ENCODE data around the gene LRCH1.
A peak's percentile ranks its signal among the peaks of the same experiment; 100 is the strongest.

Gene LRCH1

DNA sequence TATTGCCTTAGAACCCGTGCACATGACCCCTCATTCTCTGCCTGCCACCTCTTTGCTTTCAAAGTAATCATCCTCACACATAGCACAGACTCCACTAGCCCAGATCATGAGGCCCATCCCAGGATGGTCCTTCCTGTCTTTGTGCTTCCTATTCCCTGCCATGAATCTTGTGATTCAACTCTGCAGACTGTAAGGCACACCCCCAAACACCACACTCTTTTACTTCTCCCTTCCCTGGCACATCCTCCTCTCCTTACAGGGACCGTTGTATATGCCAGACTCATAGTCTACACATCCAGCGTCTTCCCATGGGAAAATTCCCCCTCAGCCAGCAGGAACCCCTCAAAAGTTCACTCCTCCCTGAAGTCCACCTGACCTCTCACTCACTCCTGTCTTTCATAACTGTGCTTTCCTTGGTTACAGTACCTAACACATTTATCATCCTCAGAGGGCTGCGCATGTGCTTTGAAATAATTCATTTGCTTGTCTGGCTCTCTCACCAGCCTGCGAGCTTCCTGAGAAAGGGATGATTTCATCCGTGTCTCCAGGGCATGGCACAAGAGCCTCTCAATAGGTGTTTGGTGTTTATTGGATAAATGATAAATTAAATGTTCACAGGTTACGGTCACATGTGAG is 26.8 kb upstream of the LRCH1 start:
- no peak overlapping the region for H3K9ac ChIP-seq (ENCODE audit: low read depth, low read length)
- ATAC-seq (ENCODE audit: insufficient read depth, low read depth): 0 out of 3 replicates have a peak, but pooled peaks have one; percentile 13
- no peak for TF ChIP-seq EZH2 (IDR thresholded peaks at IDR 0.05; ENCODE audit: borderline replicate concordance, low read depth, low read length, severe bottlenecking)
- no peaks in the 10 kb centered on the region for H4K20me1 ChIP-seq (ENCODE audit: insufficient read depth, low read length)
- H3K9me3 ChIP-seq (ENCODE audit: insufficient read depth, low read length, severe bottlenecking): peaks cover 4% of the 10 kb centered on the region
- peaks cover 7% of the 10 kb centered on the region for H3K4me1 ChIP-seq (ENCODE audit: insufficient read depth, low read length)
- no peak overlapping the region for H2AFZ ChIP-seq (ENCODE audit: low read depth, low read length)
- H3K27ac ChIP-seq (ENCODE audit: low read length): no peak overlapping the region
- no peak for DNase-seq
- H3K4me2 ChIP-seq (ENCODE audit: insufficient read depth, low read length): no peak overlapping the region
- no peaks in the 10 kb centered on the region for H3K79me2 ChIP-seq (ENCODE audit: insufficient read depth, low read length)
- no peaks in the 10 kb centered on the region for H3K27me3 ChIP-seq (ENCODE audit: insufficient read depth, low read length, poor library complexity)
- no peaks in the 10 kb centered on the region for H3K36me3 ChIP-seq (ENCODE audit: insufficient read depth, low read length)
- H3K4me3 ChIP-seq (ENCODE audit: low read depth in 1 of 2, low read length in 2 of 2): no peak overlapping the region

DNA sequence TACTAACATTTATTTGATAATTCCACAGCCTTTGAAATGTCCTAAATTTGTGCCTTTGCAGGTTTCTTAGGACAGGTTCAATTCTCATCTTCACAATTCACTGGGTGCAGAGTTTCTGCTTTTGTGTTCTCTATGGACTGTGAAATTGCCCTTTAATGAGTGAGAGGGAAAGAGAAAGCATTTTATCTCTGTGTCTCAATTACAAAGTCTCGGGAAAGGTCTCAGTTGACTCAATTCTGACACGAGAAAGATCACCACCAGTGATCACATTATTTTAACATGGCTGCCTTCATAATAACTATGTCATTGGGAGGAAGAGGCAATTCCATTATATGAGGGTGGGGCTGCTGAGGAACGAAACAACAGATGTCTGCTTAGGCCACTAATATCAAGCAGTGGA is 26.2 kb upstream of the LRCH1 start:
- H3K4me3 ChIP-seq (ENCODE audit: low read depth in 1 of 2, low read length in 2 of 2): no peak overlapping the region
- no peak for ATAC-seq (ENCODE audit: insufficient read depth, low read depth)
- no peaks in the 10 kb centered on the region for H3K79me2 ChIP-seq (ENCODE audit: insufficient read depth, low read length)
- TF ChIP-seq, protein P1, sequence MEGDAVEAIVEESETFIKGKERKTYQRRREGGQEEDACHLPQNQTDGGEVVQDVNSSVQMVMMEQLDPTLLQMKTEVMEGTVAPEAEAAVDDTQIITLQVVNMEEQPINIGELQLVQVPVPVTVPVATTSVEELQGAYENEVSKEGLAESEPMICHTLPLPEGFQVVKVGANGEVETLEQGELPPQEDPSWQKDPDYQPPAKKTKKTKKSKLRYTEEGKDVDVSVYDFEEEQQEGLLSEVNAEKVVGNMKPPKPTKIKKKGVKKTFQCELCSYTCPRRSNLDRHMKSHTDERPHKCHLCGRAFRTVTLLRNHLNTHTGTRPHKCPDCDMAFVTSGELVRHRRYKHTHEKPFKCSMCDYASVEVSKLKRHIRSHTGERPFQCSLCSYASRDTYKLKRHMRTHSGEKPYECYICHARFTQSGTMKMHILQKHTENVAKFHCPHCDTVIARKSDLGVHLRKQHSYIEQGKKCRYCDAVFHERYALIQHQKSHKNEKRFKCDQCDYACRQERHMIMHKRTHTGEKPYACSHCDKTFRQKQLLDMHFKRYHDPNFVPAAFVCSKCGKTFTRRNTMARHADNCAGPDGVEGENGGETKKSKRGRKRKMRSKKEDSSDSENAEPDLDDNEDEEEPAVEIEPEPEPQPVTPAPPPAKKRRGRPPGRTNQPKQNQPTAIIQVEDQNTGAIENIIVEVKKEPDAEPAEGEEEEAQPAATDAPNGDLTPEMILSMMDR (IDR thresholded peaks at IDR 0.05; ENCODE audit: borderline replicate concordance, extremely low read depth, low read length, poor library complexity, severe bottlenecking): no peak
- TF ChIP-seq EZH2 (IDR thresholded peaks at IDR 0.05; ENCODE audit: borderline replicate concordance, low read depth, low read length, severe bottlenecking): no peak
- H3K4me2 ChIP-seq (ENCODE audit: insufficient read depth, low read length): no peak overlapping the region
- H3K9me3 ChIP-seq (ENCODE audit: insufficient read depth, low read length, severe bottlenecking): no peaks in the 10 kb centered on the region
- no peaks in the 10 kb centered on the region for H3K27me3 ChIP-seq (ENCODE audit: insufficient read depth, low read length, poor library complexity)
- H2AFZ ChIP-seq (ENCODE audit: low read depth, low read length): no peak overlapping the region
- DNase-seq: no peak
- no peak overlapping the region for H3K9ac ChIP-seq (ENCODE audit: low read depth, low read length)
- no peaks in the 10 kb centered on the region for H3K36me3 ChIP-seq (ENCODE audit: insufficient read depth, low read length)
- no peak overlapping the region for H3K27ac ChIP-seq (ENCODE audit: low read length)
- H3K4me1 ChIP-seq (ENCODE audit: insufficient read depth, low read length): peaks cover 9% of the 10 kb centered on the region
- no peaks in the 10 kb centered on the region for H4K20me1 ChIP-seq (ENCODE audit: insufficient read depth, low read length)

DNA sequence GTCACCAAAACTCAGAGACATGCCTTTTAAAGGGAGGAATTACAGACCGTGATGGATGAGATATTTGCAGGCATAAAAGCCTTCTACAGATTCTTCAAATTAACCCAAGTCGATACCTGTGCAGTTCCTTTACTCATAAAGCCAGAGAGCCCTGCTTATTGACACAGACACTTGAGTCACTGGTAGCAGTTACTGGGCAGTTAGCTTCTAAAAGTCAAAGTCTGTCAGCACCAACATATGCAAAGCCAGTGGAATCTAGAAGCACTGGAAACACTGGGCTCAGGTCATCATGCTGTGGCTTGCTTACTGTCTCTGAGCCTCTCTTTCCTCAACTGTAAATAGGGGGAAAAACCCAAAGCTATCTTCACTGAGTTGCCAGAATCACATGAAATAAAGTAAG is 25.7 kb upstream of the LRCH1 start:
- no peaks in the 10 kb centered on the region for H3K27me3 ChIP-seq (ENCODE audit: insufficient read depth, low read length, poor library complexity)
- DNase-seq (no peak), ATAC-seq (ENCODE audit: insufficient read depth, low read depth) (no peak)
- no peak overlapping the region for H3K4me3 ChIP-seq (ENCODE audit: low read depth in 1 of 2, low read length in 2 of 2)
- H3K4me1 ChIP-seq (ENCODE audit: insufficient read depth, low read length): peaks cover 12% of the 10 kb centered on the region
- H2AFZ ChIP-seq (ENCODE audit: low read depth, low read length): no peak overlapping the region
- H3K4me2 ChIP-seq (ENCODE audit: insufficient read depth, low read length): no peak overlapping the region
- H3K27ac ChIP-seq (ENCODE audit: low read length): no peak overlapping the region
- no peaks in the 10 kb centered on the region for H3K9me3 ChIP-seq (ENCODE audit: insufficient read depth, low read length, severe bottlenecking)
- H3K9ac ChIP-seq (ENCODE audit: low read depth, low read length): no peak overlapping the region
- TF ChIP-seq, protein P1 (IDR thresholded peaks at IDR 0.05; ENCODE audit: borderline replicate concordance, extremely low read depth, low read length, poor library complexity, severe bottlenecking): no peak
- TF ChIP-seq EZH2 (IDR thresholded peaks at IDR 0.05; ENCODE audit: borderline replicate concordance, low read depth, low read length, severe bottlenecking): no peak
- no peaks in the 10 kb centered on the region for H4K20me1 ChIP-seq (ENCODE audit: insufficient read depth, low read length)
- H3K79me2 ChIP-seq (ENCODE audit: insufficient read depth, low read length): no peaks in the 10 kb centered on the region
- no peaks in the 10 kb centered on the region for H3K36me3 ChIP-seq (ENCODE audit: insufficient read depth, low read length)

DNA sequence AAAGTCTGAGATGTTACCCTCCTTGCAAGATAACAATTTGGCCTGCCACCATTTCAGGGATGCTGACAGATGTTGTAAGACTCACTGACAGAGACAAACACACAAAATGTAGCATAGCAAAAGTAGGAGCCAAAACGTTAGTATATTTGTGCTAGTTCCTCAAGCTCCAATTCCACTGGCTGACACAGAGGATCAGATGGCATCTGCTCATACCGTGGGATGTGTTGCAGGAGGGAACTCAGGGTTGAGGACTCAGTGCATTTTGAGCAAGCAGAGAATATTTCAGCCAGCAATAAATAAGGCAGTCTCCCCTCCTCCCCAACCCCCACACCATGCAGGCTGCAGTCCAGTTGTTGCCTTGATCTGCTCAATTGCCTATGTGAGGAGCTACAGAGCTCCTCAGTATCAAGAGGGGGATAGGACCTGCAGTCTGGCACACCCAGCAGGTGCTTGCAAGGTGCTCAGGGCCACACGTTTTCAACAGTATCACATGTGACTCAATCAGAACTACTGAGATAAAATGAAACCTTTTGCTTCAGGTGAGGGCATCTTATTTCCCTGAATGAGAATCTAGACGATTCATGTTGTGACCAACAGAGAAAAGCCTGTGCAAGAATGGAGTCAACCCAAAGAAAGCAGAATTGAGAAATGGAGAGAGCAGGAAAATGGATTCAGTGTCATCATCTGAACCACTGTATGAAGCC is 23.6 kb upstream of the LRCH1 start:
- H3K79me2 ChIP-seq (ENCODE audit: insufficient read depth, low read length): no peaks in the 10 kb centered on the region
- no peak overlapping the region for H3K9ac ChIP-seq (ENCODE audit: low read depth, low read length)
- TF ChIP-seq, protein P1 (IDR thresholded peaks at IDR 0.05; ENCODE audit: borderline replicate concordance, extremely low read depth, low read length, poor library complexity, severe bottlenecking): no peak
- TF ChIP-seq EZH2 (IDR thresholded peaks at IDR 0.05; ENCODE audit: borderline replicate concordance, low read depth, low read length, severe bottlenecking): no peak

More for the DNA sequence above, 23.6 kb upstream of the LRCH1 start:
- Histone ChIP-seq H3K4me3 (ENCODE audit: low read depth in 1 of 2, low read length in 2 of 2) (no peak overlapping the region), H3K27ac (ENCODE audit: low read length) (no peak overlapping the region), H3K27me3 (ENCODE audit: insufficient read depth, low read length, poor library complexity) (no peaks in the 10 kb centered on the region), H3K4me1 (ENCODE audit: insufficient read depth, low read length) (peaks cover 10% of the 10 kb centered on the region), H3K9me3 (ENCODE audit: insufficient read depth, low read length, severe bottlenecking) (no peaks in the 10 kb centered on the region), H3K4me2 (ENCODE audit: insufficient read depth, low read length) (no peak overlapping the region), H4K20me1 (ENCODE audit: insufficient read depth, low read length) (no peaks in the 10 kb centered on the region), H2AFZ (ENCODE audit: low read depth, low read length) (no peak overlapping the region), H3K36me3 (ENCODE audit: insufficient read depth, low read length) (no peaks in the 10 kb centered on the region)
- no peak for DNase-seq
- no peak for ATAC-seq (ENCODE audit: insufficient read depth, low read depth)
